Esophagus squamous epithelium (tissue), 4 donors: ENCODE measurements around the gene ANAPC4.

Experiments used
- CTCF ChIP-seq, 6 experiments: fragments of 450-650 bp in 4 of 6; fragments of 200-600 bp in 2 of 6; sonication (generic) in 2 of 6; IDR thresholded peaks; one replicate each; pipeline ENCODE4 v1.5.1; 2016 to 2019; ENCODE audit warnings: antibody characterized with exemption in 6 of 6, mild to moderate bottlenecking in 4 of 6, moderate library complexity in 4 of 6
- POLR2A ChIP-seq, 4 donors: fragments of 450-650 bp; IDR thresholded peaks; one replicate each; pipeline ENCODE4 v1.6.1; 2017; ENCODE audit warnings: antibody characterized with exemption in 4 of 4, mild to moderate bottlenecking in 4 of 4, moderate library complexity in 3 of 4

DNA sequence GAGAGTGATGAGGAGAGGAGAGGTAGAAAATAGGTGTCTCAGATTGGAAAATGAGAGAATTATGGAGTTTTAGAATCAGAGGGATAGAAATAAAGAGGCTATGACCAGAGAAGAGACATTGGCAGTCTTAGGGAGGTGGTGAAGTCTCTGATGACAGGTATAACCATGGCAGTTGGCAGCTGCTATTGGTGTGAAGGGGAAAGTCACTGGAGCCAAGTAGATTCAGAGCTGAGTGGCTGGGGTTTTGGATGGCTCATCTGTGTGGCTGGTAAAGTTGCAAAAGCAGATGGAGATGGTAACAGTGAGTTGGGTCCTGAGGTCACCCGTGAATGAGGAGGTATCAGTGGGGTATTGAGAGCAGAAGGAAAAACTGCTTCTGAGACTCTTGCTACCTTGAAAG, 46.5 kb downstream of the ANAPC4 start:
- TF ChIP-seq CTCF (IDR thresholded peaks at IDR 0.05) (no peak), POLR2A (IDR thresholded peaks at IDR 0.05) (no peak)
